Measurements from ENCODE around the gene EBLN2. TPM values are rescaled to one million over a fixed set of nuclear protein-coding genes. Genes with fewer than 3 reads are reported as not detected.

The EBLN2 gene
- 2.7 and 3.6 TPM in 2 replicates for total RNA-seq (2014; rRNA removed; shearing (Covaris generic))

DNA sequence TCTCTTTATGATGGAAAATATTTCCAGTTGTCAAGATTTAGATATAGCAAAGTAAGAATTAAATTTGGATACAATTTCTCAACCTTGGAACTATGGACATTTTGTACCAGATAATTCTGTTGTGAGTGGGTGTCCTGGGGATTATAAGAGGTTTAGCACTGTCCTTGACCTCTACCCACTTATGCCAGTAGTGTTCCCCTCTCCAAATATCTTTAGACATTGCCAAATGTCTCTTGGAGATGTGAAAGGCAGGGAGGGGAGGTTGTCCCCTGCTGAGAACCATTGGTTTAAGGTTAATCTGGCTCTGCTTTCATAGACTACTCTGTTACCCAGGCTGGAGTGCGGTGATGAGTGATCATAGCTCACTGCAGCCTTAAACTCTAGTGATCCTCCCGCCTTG lies at the start of gene EBLN2:
Gene EBLN2, plus strand, starts transcription at position 244 of the 400 bp plus-strand sequence. CDS start 423 bp downstream, outside the sequence.
- no peak for DNase-seq (ENCODE audit: low spot score)

DNA sequence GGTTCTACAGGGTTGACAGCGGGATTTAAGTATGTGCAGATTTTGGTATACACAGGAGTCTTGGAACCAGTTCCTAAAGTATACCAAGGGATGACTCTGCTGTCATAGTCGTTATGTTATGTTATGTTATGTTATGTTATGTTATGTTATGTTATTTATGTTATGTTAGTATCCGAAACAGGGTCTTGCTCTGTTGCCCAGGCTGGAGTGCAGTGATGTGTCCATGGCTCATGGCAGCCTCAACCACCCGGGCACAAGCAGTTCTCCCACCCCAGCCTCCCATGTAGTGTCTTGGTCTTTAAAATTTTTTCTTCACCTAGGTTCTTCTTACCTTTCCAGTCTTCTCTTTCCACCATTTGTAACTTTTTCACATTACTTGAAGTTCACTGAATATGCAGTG lies 43.2 kb upstream of the EBLN2 start:
- DNase-seq (ENCODE audit: low spot score) = no peak

DNA sequence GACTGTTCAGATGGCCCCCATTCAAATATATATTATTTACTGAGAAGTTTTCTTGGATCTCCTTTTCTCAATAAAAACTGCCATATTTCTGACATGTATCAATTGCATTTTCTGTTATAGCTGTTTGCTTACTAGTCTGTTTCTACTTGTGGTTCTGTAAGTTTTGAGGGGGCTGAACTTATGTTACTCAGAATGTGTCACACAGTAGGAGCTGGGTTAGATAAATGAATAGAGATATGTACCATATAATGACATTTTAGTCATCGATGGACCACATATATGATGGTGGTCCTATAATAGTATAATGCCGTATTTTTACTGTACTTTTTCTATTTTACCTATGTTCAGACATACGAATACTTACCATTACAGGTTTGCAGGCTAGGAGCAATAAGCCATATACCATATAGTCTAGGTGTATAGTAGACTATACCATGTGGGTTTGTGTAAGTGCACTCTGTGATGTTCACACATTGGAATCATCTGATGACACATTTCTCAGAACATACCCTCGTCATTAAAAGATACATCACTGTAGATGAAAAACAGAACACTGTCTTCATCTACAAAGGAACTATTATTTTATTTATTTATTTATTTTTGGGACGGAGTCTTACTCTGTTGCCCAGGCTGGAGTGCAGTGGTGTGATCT lies 42.5 kb upstream of the EBLN2 start:
- no peak for DNase-seq (ENCODE audit: low spot score)

DNA sequence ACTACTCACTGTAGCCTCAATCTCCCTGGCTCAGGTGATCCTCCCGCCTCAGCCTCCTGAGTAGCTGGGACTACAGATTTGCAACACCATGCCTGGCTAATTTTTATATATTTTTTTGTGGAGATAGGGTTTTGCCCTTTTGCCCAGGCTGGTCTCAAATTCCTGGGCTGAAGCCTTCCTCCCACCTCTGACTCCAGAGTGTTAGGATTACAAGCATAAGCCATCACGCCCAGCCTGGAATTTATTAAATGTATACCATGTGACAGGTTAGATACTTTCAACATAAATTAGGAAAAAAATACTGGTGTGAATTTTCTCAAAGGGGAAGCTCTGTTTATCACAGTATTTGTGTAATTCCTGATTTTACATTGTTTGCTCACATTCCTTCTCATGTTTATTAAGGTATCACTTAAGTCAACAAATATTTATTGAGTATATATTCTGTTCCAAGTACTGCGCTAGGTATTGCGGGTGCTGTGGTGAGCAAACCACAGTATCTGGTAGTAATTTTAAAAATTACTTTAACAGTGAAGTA lies 40.1 kb upstream of the EBLN2 start:
- DNase-seq (ENCODE audit: low spot score) = no peak

DNA sequence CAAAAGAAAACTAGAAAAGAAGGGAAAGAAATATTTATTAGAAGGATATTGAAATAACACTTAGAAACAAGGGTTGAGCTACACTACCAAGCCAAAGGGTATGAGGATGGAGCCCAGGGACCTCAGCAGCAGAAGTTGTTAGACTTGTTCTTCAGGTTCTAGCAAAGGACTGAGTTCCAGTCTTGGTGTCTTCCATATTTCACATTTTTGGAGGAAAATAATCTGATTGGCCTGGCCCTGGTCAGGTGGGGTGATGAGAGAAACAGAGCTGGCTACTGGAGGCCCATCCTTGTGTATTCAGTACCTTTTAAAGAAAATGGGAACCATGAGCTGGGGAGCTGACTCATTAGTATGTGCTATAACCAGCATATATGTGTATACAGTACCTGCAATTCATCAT lies 36.6 kb upstream of the EBLN2 start:
- DNase-seq (ENCODE audit: low spot score) = peak; percentile 54

DNA sequence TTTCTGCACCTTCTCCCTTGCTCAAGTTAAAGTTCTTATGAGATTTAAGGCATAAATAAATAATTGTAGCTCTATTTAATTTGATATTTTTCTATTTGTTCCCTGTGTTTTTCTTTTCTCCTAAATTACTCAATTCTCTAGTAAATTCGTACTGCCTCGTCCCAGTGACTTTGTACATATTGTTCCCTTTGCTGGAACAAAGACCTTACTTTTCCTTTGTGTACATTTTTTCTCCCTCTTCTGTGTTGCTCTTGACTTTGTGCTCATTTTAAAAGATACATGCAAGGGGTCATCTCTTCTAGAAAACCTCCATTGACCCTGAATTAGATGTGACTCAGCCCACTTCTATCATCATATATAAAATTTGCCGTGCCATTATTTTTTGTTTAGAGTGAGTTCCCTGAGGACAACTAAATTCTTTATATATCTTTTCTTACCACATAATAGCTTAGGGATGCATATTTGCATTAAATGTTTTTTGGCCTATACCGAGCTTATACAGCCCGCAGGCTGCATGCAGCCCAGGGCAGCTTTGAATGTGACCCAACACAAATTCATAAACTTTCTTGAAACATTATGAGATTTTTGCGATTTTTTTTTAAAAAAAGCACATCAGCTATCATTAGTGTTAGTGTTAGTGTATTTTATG lies 35.2 kb upstream of the EBLN2 start:
- DNase-seq (ENCODE audit: low spot score) = no peak

DNA sequence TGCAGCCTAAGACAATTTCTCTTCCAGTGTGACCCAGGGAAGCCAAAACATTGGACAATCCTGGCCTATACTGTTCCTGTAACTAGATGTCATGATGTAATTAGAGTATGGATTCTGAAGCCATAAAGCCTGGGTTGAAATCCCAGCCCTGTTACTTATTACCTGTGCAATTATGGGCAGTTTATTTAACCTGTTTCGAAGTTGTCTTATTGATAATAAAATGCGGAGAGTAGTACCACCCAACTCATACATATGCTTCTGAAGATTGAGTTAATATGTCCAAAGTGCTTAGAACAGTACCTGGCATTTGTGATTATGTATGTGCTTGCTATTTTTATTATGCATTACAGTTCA lies 34.7 kb upstream of the EBLN2 start:
- no peak for DNase-seq (ENCODE audit: low spot score)

DNA sequence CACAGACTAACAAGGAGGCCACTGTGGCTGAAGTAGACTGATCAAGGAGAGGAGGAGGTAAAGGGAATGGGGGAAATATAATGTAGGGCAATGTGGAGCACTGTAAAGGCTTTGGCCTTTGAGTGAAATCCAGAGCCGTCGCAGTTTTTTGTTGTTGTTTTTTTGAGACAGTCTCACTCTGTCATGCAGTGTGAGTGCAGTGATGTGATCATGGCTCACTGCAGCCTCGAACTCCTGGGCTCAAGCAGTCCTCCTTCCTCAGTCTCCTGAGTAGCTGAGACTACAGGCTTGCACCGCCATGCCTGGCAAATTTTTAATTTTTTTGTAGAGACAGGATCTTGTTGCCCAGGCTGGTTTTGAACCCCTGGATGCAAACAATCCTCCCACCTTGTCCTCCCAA lies 32.7 kb upstream of the EBLN2 start:
- DNase-seq (ENCODE audit: low spot score) = no peak

DNA sequence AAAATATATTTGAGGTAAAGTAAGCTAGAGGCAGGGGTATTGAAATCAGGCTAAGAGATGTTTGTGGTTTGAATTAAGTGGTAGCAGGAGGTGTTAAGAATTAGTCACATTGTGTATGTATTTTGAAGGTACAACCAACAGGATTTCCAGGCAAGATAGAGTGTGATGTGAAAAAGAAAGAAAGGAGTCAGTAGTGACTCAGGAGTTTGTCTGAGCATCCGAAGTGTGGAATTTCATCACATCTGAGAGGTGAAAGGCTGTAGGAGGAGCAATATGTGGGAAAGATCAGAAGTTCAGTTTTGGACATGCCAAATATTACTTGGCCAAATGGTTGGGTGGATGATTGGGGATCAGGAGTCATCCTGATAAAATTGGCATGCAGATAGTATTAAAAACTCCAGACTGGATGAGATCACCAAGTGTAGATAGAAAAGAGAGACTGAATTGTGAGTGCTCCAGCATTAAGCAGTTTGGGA lies 32.1 kb upstream of the EBLN2 start:
- no peak for DNase-seq (ENCODE audit: low spot score)

DNA sequence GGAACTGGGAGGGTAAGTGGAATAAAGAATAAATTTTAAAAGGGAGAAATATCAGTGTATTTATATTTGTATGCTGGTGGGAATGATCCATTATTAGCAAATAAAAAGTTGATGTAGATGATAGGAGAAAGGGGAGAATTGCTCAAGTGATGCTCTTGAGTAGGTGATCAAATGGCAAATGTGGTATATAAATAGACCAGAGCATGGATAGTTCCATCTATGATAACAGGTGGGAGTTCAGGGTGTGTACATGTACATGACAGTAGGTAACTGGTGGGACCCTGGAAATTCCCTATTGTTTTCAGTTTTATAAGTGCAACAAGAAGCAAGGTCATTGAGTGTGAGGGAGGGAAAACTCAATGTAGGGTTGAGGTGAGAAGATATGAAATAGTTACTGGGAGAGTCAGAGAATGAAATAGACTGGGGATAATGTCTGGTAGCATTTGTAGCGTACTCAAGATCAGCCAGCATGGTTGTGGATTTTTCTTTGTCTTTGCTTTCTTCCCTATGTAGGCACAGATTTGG lies 31.3 kb upstream of the EBLN2 start:
- no peak for DNase-seq (ENCODE audit: low spot score)

DNA sequence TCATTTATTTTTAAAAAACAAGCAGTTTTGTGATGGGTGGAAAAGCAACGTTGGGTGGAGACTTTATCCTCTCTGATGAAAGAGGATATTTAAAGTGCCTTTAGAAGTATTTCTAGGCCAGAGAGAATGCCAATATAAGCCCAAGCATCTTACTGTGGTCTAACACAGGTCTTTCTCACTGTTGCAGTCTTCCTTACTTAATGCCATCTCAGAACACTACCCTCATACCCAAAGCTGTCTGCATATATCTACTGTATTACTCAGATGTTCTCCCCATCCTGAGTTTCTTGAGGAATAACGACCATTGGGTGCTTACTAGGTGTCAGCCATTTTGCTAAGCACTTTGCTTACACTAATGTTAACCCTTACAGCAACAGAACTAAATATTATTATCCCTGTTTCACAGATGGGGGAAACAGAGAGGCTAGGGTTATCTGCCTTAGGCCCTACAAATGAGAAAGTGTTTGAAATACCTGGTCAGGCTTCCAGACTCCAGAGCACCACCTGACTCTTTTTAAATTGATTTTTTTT lies 29.8 kb upstream of the EBLN2 start:
- no peak for DNase-seq (ENCODE audit: low spot score)

DNA sequence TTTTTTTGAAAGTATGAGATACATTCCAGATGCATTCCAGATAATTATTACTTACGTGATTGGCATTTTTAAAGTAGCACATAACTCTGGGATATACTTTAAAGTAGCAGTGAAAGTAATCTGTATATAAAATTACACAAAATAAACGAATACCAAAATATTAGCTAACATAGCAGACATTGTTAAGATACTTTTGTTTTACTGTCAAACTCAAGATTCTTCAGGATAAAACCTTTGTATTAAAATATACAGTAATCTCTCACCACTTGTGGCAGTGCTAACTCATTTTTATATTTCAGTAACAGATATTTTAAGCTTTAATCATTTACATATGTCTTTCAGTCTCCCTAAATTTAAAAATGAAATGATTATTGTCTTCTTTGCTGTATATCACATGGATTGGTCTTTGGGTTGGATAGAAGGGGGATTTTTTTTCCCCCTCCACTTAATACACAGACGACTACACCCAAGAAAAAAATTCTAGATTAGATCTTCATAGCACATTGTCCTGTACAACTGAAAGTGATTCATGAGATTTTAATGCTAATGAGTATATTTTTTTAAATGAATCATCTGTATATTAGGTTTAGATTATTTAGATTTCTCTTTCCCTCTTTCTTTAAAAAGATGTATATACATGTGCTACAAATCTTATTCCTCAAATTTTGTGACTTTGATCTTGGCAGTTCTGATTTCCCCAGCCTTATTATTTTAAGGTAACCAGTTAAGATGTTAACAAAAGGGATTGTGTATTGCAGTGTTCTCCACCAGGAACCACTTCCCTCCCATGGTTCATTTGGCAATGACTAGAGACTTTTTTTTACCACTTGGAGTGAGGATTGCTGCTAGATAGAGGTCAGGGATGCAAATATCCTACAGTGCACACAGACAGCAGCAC lies 24.5 kb upstream of the EBLN2 start:
- DNase-seq (ENCODE audit: low spot score) = peak; percentile 27

DNA sequence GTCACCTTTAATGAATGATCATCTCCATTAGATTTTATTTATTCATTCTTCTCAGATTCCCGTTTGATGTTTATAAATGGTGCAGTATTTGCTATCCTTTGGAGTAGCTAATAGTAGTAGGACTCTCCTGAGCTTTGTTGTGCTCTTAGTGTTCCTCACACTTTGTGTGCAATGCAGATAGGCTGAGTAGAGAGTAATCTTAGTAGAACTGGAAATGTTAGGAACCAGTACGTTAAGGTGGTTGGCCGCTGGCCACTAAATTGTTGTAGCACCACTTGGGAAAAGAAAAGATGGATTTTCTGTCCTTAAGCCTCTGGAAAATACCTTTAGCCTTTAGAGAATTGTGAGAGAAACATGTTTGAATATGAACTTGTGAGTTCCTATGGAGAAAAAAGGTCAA lies 19.9 kb upstream of the EBLN2 start:
- no peak for DNase-seq (ENCODE audit: low spot score)

DNA sequence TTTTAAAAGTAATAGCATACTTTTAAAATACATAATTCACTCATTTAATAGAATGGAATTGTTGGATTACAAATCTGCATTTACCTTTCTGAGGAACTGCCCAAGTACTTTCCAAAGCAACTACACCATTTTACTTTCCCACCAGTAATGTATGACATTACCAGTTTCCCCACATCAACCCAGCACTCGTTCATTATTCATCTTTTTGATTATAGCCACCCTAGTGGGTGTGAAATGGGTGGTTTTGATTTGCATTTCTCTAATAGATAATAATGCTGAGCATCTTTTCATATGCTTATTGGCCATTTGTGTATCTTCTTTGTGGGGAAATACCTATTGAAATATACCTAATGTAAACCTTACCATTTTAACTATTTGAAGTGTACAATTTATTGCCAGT lies 18.0 kb upstream of the EBLN2 start:
- DNase-seq (ENCODE audit: low spot score) = no peak

DNA sequence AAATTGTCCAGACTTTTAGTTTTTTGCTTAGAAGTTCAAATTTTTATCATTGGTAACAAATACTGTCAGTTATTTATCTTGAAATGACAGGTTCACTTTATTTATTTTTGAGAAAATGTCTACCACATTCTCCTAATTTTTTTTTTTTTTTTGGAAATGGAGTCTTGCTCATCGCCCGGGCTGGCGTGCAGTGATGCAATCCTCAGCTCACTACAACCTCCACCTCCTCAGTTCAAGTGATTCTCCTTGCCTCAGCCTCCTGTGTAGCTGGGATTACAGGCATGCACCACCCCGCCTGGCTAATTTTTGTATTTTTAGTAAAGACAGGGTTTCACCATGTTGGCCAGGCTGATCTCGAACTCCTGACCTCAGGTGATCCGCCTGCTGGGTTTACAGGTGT lies 16.1 kb upstream of the EBLN2 start:
- DNase-seq (ENCODE audit: low spot score) = no peak

DNA sequence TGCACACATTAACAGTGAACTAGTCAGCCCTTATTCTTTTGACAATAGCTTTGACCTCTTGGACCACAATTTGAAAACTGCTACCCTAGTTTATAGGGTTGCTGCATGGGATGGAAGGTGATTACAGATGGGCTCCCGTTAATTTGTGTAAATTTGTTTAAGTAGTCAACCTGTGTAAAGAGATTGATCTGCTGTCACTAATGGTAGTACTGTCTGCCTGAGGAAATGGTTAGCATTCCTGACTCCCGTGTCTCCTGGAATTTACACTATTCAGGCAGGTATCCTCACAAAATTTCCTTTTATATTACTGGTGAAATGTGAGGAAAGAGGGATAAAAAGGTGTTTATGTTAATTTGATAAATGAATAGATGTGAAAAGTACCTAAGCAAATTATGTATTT lies 15.3 kb upstream of the EBLN2 start:
- DNase-seq (ENCODE audit: low spot score) = no peak

DNA sequence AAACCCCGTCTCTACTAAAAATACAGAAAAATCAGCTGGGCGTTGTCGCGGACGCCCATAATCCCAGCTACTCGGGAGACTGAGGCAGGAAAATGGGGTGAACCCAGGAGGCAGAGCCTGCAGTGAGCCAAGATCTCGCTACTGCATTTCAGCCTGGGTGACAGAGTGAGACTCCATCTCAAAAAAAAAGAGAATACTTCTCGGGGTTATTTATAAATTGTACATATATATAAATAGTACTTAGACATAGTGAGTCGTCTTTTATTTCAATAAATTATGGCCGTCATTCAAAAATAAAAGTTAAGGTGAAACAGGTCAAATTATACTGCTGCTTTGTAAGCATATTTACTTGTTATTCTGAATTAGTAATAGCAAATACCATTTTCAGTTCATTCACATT lies 12.1 kb upstream of the EBLN2 start:
- DNase-seq (ENCODE audit: low spot score) = no peak

DNA sequence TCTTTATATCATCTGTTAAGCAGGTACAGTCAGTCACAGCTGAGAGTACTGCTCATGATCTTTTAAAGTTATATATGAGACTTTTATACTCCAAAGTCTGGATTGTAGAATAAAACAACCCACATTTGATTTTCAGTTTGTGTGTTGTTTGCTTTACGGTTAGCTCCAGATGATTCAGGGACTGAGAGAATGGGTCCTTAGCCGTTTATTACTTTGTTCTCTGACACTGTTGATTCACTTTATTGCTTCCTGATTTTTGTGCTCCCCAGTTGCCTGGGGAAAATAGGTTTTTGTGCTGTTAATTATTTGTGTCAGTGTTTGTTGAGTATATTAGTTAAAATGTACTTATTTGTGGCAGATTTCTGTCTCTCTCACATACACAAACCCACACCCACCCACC lies 8.6 kb upstream of the EBLN2 start:
- DNase-seq (ENCODE audit: low spot score) = no peak

DNA sequence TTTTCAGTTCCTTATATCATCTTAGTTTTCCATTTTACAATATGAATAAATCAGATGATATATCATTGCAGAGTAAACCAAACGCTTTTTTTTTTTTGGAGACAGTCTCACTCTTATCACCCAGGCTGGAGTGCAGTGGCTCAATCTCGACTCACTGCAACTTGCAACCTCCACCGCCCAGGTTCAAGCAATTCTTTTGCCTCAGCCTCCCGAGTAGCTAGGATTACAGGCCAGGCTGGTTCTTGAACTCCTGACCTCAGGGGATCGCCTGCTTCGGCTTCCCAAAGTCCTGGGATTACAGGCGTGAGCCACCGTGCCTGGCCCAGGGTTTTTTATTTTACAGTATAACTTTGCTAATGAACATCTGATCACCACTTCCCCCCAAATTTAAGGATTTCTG lies 5.9 kb upstream of the EBLN2 start:
- DNase-seq (ENCODE audit: low spot score) = no peak

DNA sequence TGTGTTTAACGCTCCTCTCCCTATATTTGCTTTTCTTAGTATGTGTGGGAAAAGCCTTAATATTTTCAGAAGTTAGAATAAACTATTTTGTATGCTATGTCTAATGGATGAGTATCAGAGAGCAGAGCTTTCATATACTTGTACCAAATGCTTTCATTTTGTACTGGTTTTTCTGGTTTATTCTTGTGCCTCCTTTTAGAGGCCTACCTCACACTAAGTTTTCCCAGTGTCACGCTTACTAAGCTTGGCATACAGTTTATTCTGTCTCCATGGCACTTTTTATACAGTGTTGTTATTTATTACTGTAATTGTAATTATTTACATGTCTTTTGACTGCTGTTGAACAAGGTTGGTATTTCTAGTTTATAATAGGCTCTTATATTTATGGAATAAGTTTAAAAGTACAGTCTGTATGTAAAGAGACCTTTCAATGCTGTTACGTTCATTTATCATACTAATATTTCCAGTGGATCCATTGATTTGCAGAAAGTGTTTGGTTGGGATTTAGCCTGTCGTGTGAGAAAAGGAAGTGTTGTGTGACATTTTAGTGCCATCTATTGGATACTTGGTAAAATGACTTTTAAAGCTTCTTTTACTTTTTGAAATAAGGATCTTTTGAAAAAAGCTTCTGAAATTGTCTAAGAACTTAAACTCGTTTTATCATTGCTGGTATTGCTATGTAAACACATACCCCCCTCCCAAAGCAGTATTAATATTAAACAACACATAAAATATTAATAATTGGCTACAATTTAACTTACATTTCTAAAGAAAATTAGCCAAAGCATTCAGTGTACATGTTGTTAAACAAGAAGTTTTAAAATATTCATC lies 5.2 kb upstream of the EBLN2 start:
- DNase-seq (ENCODE audit: low spot score) = peak; percentile 32

DNA sequence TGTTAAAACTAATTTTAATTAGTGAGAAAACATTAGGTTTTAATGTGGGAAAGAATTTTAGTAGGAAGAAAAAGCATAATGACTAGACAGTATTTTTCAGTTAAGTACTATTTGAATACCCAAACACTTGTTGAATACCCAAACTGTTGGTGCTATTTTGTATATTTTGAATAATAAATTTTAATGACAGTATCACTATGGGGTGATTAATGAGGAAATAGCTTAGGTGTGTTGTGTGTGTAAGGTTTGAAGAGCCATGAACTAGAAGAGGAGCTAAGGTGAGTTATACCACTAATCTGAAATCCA lies 4.7 kb upstream of the EBLN2 start:
- no peak for DNase-seq (ENCODE audit: low spot score)

All from HT-29 (cell line).